DOHH2 (cell line): ENCODE results near the gene KCNC1.

Experiments
- H3F3A ChIP-seq: fragments of 200-600 bp; sonication (generic), shearing (Covaris generic); 2 replicates; pipeline ENCODE4 v1.6.0; 2016; ENCODE audit warnings: antibody characterized with exemption, mild to moderate bottlenecking; ENCODE audit not compliant: control insufficient read depth, insufficient read depth
- H3K27ac ChIP-seq: fragments of 200-600 bp; sonication (generic); 2 replicates; pipeline ENCODE4 v1.5.1; 2014; ENCODE audit warnings: low read depth, mild to moderate bottlenecking, low read length, moderate library complexity
- H3K27me3 ChIP-seq: fragments of 200-600 bp; sonication (generic); 2 replicates; pipeline ENCODE4 v1.6.1; 2014; ENCODE audit warnings: mild to moderate bottlenecking, low read length, mixed read lengths; ENCODE audit not compliant: control insufficient read depth
- H3K36me3 ChIP-seq: fragments of 200-600 bp; sonication (generic); 2 replicates; pipeline ENCODE4 v1.6.1; 2014; ENCODE audit warnings: mild to moderate bottlenecking, low read length, moderate library complexity, mixed read lengths; ENCODE audit not compliant: control insufficient read depth
- H3K4me1 ChIP-seq: fragments of 200-600 bp; sonication (generic); 2 replicates; pipeline ENCODE4 v1.6.1; 2014; ENCODE audit warnings: mild to moderate bottlenecking, low read length, mixed read lengths; ENCODE audit not compliant: control insufficient read depth
- H3K4me2 ChIP-seq: fragments of 200-600 bp; sonication (generic); 2 replicates; pipeline ENCODE4 v1.6.0; 2014; ENCODE audit warnings: mild to moderate bottlenecking, low read length, moderate library complexity
- H3K4me3 ChIP-seq: fragments of 200-600 bp; sonication (generic); 2 replicates; pipeline ENCODE4 v1.5.1; 2014; ENCODE audit warnings: mild to moderate bottlenecking, low read length, mixed read lengths
- H3K79me2 ChIP-seq: fragments of 200-600 bp; sonication (generic); 2 replicates; pipeline ENCODE4 v1.6.1; 2014; ENCODE audit warnings: mild to moderate bottlenecking, low read length, mixed read lengths; ENCODE audit not compliant: control insufficient read depth
- H3K9me2 ChIP-seq: fragments of 200-600 bp; sonication (generic); replicated peaks from 2 replicates; pipeline ENCODE4 v1.6.1; 2014; ENCODE audit warnings: mild to moderate bottlenecking, low read length, mixed read lengths; ENCODE audit not compliant: control insufficient read depth
- H3K9me3 ChIP-seq: fragments of 200-600 bp; sonication (generic); 2 replicates; pipeline ENCODE4 v1.6.1; 2014; ENCODE audit warnings: antibody characterized with exemption, low read length, mixed read lengths; ENCODE audit not compliant: control insufficient read depth, insufficient read depth
- H4K20me1 ChIP-seq: fragments of 200-600 bp; sonication (generic); 2 replicates; pipeline ENCODE4 v1.6.0; 2014; ENCODE audit warnings: low read depth, mild to moderate bottlenecking, antibody characterized with exemption, low read length, moderate library complexity; ENCODE audit not compliant: control insufficient read depth, insufficient read depth
- EZH2phosphoT487 ChIP-seq: fragments of 200-600 bp; sonication (generic); IDR thresholded peaks from 2 replicates; pipeline ENCODE4 v1.6.1; 2017; ENCODE audit warnings: borderline replicate concordance, mild to moderate bottlenecking, antibody characterized with exemption, low read length, moderate library complexity, mixed read lengths
- TF ChIP-seq, protein P1 (sequence below): fragments of 200-600 bp; sonication (generic); IDR thresholded peaks from one replicate; pipeline ENCODE4 v1.5.1; 2014; ENCODE audit warnings: antibody characterized with exemption, mild to moderate bottlenecking, low read depth, low read length; ENCODE audit not compliant: poor library complexity, severe bottlenecking

KCNC1 gene

GRCh38 chr11:17779861-17780594 is 45.4 kb downstream of the KCNC1 start:
- H3F3A ChIP-seq, result no peaks in the 10 kb centered on the region
- no peaks in the 10 kb centered on the region for H3K9me3 ChIP-seq
- H3K27me3 ChIP-seq, result no peaks in the 10 kb centered on the region
- H3K4me1 ChIP-seq, result no peaks in the 10 kb centered on the region
- no peak overlapping the region for H3K4me2 ChIP-seq
- no peak overlapping the region for H3K4me3 ChIP-seq
- no peaks in the 10 kb centered on the region for H3K36me3 ChIP-seq
- no peaks in the 10 kb centered on the region for H4K20me1 ChIP-seq
- no peaks in the 10 kb centered on the region for H3K79me2 ChIP-seq
- H3K9me2 ChIP-seq, result no peaks in the 10 kb centered on the region
- H3K27ac ChIP-seq, result no peak overlapping the region
- TF ChIP-seq EZH2phosphoT487, result no peak
- TF ChIP-seq, protein P1, sequence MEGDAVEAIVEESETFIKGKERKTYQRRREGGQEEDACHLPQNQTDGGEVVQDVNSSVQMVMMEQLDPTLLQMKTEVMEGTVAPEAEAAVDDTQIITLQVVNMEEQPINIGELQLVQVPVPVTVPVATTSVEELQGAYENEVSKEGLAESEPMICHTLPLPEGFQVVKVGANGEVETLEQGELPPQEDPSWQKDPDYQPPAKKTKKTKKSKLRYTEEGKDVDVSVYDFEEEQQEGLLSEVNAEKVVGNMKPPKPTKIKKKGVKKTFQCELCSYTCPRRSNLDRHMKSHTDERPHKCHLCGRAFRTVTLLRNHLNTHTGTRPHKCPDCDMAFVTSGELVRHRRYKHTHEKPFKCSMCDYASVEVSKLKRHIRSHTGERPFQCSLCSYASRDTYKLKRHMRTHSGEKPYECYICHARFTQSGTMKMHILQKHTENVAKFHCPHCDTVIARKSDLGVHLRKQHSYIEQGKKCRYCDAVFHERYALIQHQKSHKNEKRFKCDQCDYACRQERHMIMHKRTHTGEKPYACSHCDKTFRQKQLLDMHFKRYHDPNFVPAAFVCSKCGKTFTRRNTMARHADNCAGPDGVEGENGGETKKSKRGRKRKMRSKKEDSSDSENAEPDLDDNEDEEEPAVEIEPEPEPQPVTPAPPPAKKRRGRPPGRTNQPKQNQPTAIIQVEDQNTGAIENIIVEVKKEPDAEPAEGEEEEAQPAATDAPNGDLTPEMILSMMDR, result no peak

DNA sequence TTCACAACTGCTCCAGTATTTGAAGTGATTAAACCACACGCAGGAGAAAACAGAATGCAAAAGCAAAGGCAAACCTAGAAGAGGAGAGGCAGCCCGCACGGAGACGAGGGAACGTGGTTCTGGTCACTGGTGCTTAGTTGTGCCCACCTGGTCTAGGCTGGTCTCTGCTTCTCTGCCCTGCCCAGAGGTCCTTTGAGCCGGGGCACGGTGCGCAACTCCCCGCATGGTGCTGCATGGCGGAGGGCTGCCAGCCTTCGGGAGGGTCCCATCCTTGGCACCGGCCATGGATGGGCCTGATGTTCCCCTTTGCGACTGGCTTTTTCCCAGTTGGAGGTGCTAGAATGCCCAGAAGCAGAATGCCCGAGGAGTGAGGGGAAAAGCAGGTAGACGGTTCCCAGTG is 46.1 kb downstream of the KCNC1 start:
- H3K9me2 ChIP-seq, result no peaks in the 10 kb centered on the region
- H3K4me2 ChIP-seq, result no peak overlapping the region
- no peaks in the 10 kb centered on the region for H3F3A ChIP-seq
- no peak overlapping the region for H3K4me3 ChIP-seq
- H3K79me2 ChIP-seq, result no peaks in the 10 kb centered on the region
- H3K4me1 ChIP-seq, result no peaks in the 10 kb centered on the region
- no peaks in the 10 kb centered on the region for H3K36me3 ChIP-seq
- H3K27ac ChIP-seq, result no peak overlapping the region
- no peaks in the 10 kb centered on the region for H3K27me3 ChIP-seq
- no peaks in the 10 kb centered on the region for H4K20me1 ChIP-seq
- TF ChIP-seq, protein P1, result no peak
- no peak for TF ChIP-seq EZH2phosphoT487
- no peaks in the 10 kb centered on the region for H3K9me3 ChIP-seq

GRCh38 chr11:17781221-17781620 is 46.6 kb downstream of the KCNC1 start:
- no peak for TF ChIP-seq EZH2phosphoT487
- TF ChIP-seq, protein P1, result no peak
- H3K27ac ChIP-seq, result no peak overlapping the region
- H4K20me1 ChIP-seq, result no peaks in the 10 kb centered on the region
- H3K27me3 ChIP-seq, result no peaks in the 10 kb centered on the region
- H3F3A ChIP-seq, result no peaks in the 10 kb centered on the region
- no peak overlapping the region for H3K4me3 ChIP-seq
- H3K9me2 ChIP-seq, result no peaks in the 10 kb centered on the region
- no peak overlapping the region for H3K4me2 ChIP-seq
- no peaks in the 10 kb centered on the region for H3K79me2 ChIP-seq
- H3K36me3 ChIP-seq, result no peaks in the 10 kb centered on the region
- H3K9me3 ChIP-seq, result no peaks in the 10 kb centered on the region
- H3K4me1 ChIP-seq, result no peaks in the 10 kb centered on the region

DNA sequence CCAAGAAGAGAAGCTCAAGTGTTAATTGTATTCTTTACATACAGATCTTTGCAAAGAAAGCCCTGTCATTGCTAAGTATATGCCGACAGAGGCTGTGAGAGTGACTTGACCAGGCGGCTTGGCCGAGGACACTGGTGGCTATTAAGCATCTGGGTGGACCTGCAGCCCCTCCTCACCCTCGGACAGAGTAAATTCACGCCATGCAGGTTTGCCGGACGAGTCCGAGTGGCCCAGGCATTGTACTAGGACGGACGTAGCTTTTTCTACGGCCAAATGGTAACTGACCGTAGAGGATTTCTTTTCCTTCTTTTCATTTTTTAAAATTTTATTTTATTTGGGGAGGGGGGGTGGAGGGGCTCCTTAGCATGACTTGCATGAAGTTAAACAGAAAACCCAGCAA is 47.0 kb downstream of the KCNC1 start:
- Histone ChIP-seq H3K4me2 (no peak overlapping the region), H3K27me3 (no peaks in the 10 kb centered on the region), H3K4me3 (no peak overlapping the region), H3K27ac (no peak overlapping the region), H3F3A (no peaks in the 10 kb centered on the region), H3K79me2 (no peaks in the 10 kb centered on the region), H4K20me1 (no peaks in the 10 kb centered on the region), H3K9me3 (no peaks in the 10 kb centered on the region), H3K36me3 (no peaks in the 10 kb centered on the region), H3K9me2 (no peaks in the 10 kb centered on the region), H3K4me1 (no peaks in the 10 kb centered on the region)
- no peak for TF ChIP-seq EZH2phosphoT487
- TF ChIP-seq, protein P1, result no peak
